K562 (cell line): ENCODE measurements around the gene C2CD4D. TPM values are rescaled to one million over a fixed set of nuclear protein-coding genes. Genes with fewer than 3 reads are reported as not detected.

ENCODE experiments used
- ATAC-seq: fragments of 200-7000 bp; cut with Tn5 transposase; 3 replicates; pipeline ENCODE4 v1.9.1; 2020; ENCODE audit warnings: moderate library complexity
- BruUV-seq: library from RNA; stranded (reverse); fragments of 400-500 nt; replicated peaks from 2 replicates; lab custom pipeline; 2021; lab: Mats Ljungman, UMichigan
- CTCF ChIA-PET: fragments of 300-600 bp; formaldehyde crosslinking; extraction: SDS; loops from one replicate; lab custom pipeline; 2021; ENCODE audit warnings: low intra/inter-chr PET ratio; lab: Yijun Ruan, JAX
- POLR2A ChIA-PET: fragments of 300-600, 350-650 bp; sonication (Branson Sonifier 250); formaldehyde crosslinking; extraction: SDS; loops from one replicate; lab custom pipeline; 2021; ENCODE audit warnings: antibody characterized with exemption, inconsistent platforms; lab: Yijun Ruan, JAX
- DNase-seq, 4 experiments: peaks; one replicate each; pipeline versions ENCODE4 v3.0.0 to v3.0.0-alpha.2; 2011 to 2018; ENCODE audit warnings: low spot score in 3 of 4, mixed read lengths in 3 of 4; ENCODE audit errors: extremely low read depth in 1 of 4
- FAIRE-seq: peaks from 2 replicates; lab custom pipeline; 2011; peaks lifted over from hg19 to GRCh38; lab: Jason Lieb, UNC
- H2AFZ ChIP-seq: 2 replicates; pipeline ENCODE4 v1.6.0; 2011; ENCODE audit warnings: low read depth, low read length, control low read depth, inconsistent platforms
- H3K27ac ChIP-seq: fragments of 200-600 bp; 3 replicates; pipeline ENCODE4 v1.8.0; 2011; ENCODE audit warnings: low read depth, mild to moderate bottlenecking, control low read depth, inconsistent platforms, low read length, moderate library complexity, mixed read lengths; ENCODE audit errors: extremely low read depth
- H3K27me3 ChIP-seq, 2 experiments: fragments of 300-600 bp in 1 of 2; 2 replicates in 1 of 2; 3 replicates in 1 of 2; pipeline versions ENCODE4 v1.6.0 to v1.8.0; 2011; ENCODE audit warnings: inconsistent platforms in 2 of 2, low read length in 2 of 2, mild to moderate bottlenecking in 1 of 2, mixed read lengths in 1 of 2, moderate library complexity in 1 of 2; ENCODE audit not compliant: control insufficient read depth in 2 of 2, insufficient read depth in 2 of 2
- H3K36me3 ChIP-seq: fragments of 300-600 bp; 3 replicates; pipeline ENCODE4 v1.8.0; 2011; ENCODE audit warnings: mild to moderate bottlenecking, low read length, inconsistent platforms; ENCODE audit not compliant: control insufficient read depth, insufficient read depth
- H3K4me1 ChIP-seq, 2 experiments: fragments of 200-600 bp in 1 of 2; replicated peaks in 1 of 2; 2 replicates in 1 of 2; 3 replicates in 1 of 2; pipeline versions ENCODE4 v1.5.1 to v1.8.0; 2011; ENCODE audit warnings: inconsistent platforms in 2 of 2, low read length in 2 of 2, mild to moderate bottlenecking in 1 of 2, mixed read lengths in 1 of 2, moderate library complexity in 1 of 2; ENCODE audit not compliant: control insufficient read depth in 2 of 2, insufficient read depth in 2 of 2
- H3K4me2 ChIP-seq: 2 replicates; pipeline ENCODE4 v1.6.1; 2011; ENCODE audit warnings: low read length, control low read depth, inconsistent platforms, mixed read lengths; ENCODE audit not compliant: insufficient read depth
- H3K4me3 ChIP-seq: fragments of 200-600 bp; sonication (generic), shearing (Covaris generic); 2 replicates; pipeline ENCODE4 v1.5.1; 2016; ENCODE audit warnings: control low read depth, inconsistent platforms
- H3K79me2 ChIP-seq: fragments of 200-600 bp; 3 replicates; pipeline ENCODE4 v1.8.0; 2011; ENCODE audit warnings: low read length, inconsistent platforms; ENCODE audit not compliant: control insufficient read depth, insufficient read depth
- H3K9ac ChIP-seq, 2 experiments: 2 replicates each; pipeline versions ENCODE4 v1.6.0 to v1.6.1; 2011; ENCODE audit warnings: low read depth in 2 of 2, low read length in 2 of 2, control low read depth in 1 of 2, inconsistent platforms in 1 of 2, mild to moderate bottlenecking in 1 of 2, mixed read lengths in 1 of 2; ENCODE audit not compliant: insufficient read depth in 1 of 2
- H3K9me1 ChIP-seq: one replicate; pipeline ENCODE4 v1.6.0; 2011; ENCODE audit warnings: inconsistent platforms, mild to moderate bottlenecking, low read length, moderate library complexity; ENCODE audit not compliant: control insufficient read depth, insufficient read depth
- H3K9me3 ChIP-seq: replicated peaks from 2 replicates; pipeline ENCODE4 v1.5.1; 2011; ENCODE audit warnings: low read depth, low read length, inconsistent platforms; ENCODE audit not compliant: control insufficient read depth, insufficient read depth
- H4K20me1 ChIP-seq: replicated peaks from 2 replicates; pipeline ENCODE4 v1.6.1; 2011; ENCODE audit warnings: low read length, inconsistent platforms, mixed read lengths; ENCODE audit not compliant: control insufficient read depth, insufficient read depth
- EHMT2 ChIP-seq: fragments of 450-650 bp; IDR thresholded peaks from 2 replicates; pipeline ENCODE4 v1.6.1; 2018; ENCODE audit warnings: antibody characterized with exemption
- NEUROD1 ChIP-seq: fragments of 150-350 bp; IDR thresholded peaks from 2 replicates; pipeline ENCODE4 v1.6.1; 2014; ENCODE audit warnings: borderline replicate concordance, low read length, low read depth; ENCODE audit not compliant: partially characterized antibody
- SMARCA4 ChIP-seq: fragments of 450-650 bp; IDR thresholded peaks from 2 replicates; pipeline ENCODE4 v1.6.1; 2016
- STAT5B ChIP-seq: fragments of 250-450 bp; sonication (Bioruptor Pico); IDR thresholded peaks from 2 replicates; pipeline ENCODE4 v1.8.0; 2021; ENCODE audit warnings: mild to moderate bottlenecking, inconsistent platforms
- TEAD1 ChIP-seq, 2 experiments: fragments of 450-650 bp in 1 of 2; sonication (generic) in 1 of 2; formaldehyde crosslinking; IDR thresholded peaks; 2 replicates each; pipeline versions ENCODE4 v1.4.0 to v1.8.0; 2020 to 2022; ENCODE audit warnings: mild to moderate bottlenecking in 2 of 2, missing genetic modification reagents in 1 of 2
- ZNF311 ChIP-seq: fragments of 250-450 bp; sonication (Bioruptor Pico); IDR thresholded peaks from 2 replicates; pipeline ENCODE4 v1.4.0; 2020; ENCODE audit warnings: mild to moderate bottlenecking, moderate library complexity
- ZNF354B ChIP-seq: fragments of 250-450 bp; sonication (Bioruptor Pico); IDR thresholded peaks from 2 replicates; pipeline ENCODE4 v1.4.0; 2020
- WGBS: fragments of 100-300 bp; shearing (Covaris generic); methylation state at CpG from one replicate; pipeline ENCODE4 v1.1.6; 2016; ENCODE audit warnings: low coverage, mixed read lengths; ENCODE audit not compliant: insufficient coverage; ENCODE audit errors: missing lambda C conversion rate; 5-methylcytosine and 5-hydroxymethylcytosine counted together
- in situ Hi-C: fragments of 300-500 bp; cut with MboI; formaldehyde crosslinking; loops from 4 replicates; pipeline ENCODE4 v1.15.0; 2018; ENCODE audit warnings: inconsistent platforms, mixed read lengths
- intact Hi-C: fragments of 100-400 bp; cut with micrococcal nuclease; formaldehyde crosslinking; loops from 2 replicates; pipeline ENCODE4 v1.14.2; 2022
- polyA plus RNA-seq, 8 experiments: library from polyadenylated mRNA; depleted of rRNA in 4 of 8; stranded (reverse) in 5 of 8; unstranded in 3 of 8; fragments of >200 nt; fragmentation: Nextera tagmentation in 2 of 8; fragmentation: Illumina TruSeq in 1 of 8; extraction: Ambion mirVana in 2 of 8; extraction: Trizol in 1 of 8; gene quantifications; 2 replicates each; pipeline versions ENCODE4 v1.2.1 to v1.2.3, GENCODE V29; 2011 to 2014; ENCODE audit warnings: inconsistent platforms in 1 of 8, missing spikeins in 1 of 8
- total RNA-seq, 7 experiments: library from RNA; depleted of rRNA in 6 of 7; stranded (reverse); fragments of >200 nt in 6 of 7; fragmentation: Illumina TruSeq in 2 of 7; extraction: Trizol in 2 of 7; gene quantifications; 2 replicates each; pipeline versions ENCODE4 v1.2.1 to v1.2.3, GENCODE V29; 2011 to 2021; ENCODE audit warnings: low replicate concordance in 1 of 7
- TF ChIP-seq, protein P1 (sequence below), 3 experiments: IDR thresholded peaks in 2 of 3; conservative IDR thresholded peaks in 1 of 3; 2 replicates each; pipeline ENCODE4 v1.5.1; 2011 to 2012; ENCODE audit warnings: low read length in 3 of 3, mild to moderate bottlenecking in 3 of 3, control low read depth in 2 of 3, improper control_type of control experiment in 1 of 3, inconsistent platforms in 1 of 3, low read depth in 1 of 3, mixed read lengths in 1 of 3, moderate library complexity in 1 of 3; ENCODE audit not compliant: insufficient read depth in 2 of 3

C2CD4D gene
- total and polyA plus RNA-seq, 9 of the 15 experiments (the other 6 are each of a cell fraction or from before 2014, with no cell fraction given), result not detected

- intact Hi-C loops, result no loop called here
- H3K36me3 ChIP-seq, result no peaks in the 10 kb centered on the region
- no peak overlapping the region for H3K4me3 ChIP-seq
- peaks cover 3% of the 10 kb centered on the region for H3K9me1 ChIP-seq
- H3K9me3 ChIP-seq, result no peaks in the 10 kb centered on the region
- in situ Hi-C loops, result no loop called here
- H3K9ac ChIP-seq, result peak overlapping the region in 1 of 2 experiments; percentile 23; a peak in 2 of 4 replicates
- peaks cover 4 to 5% of the 10 kb centered on the region in 2 experiments; a peak in 3 of 5 replicates for H3K4me1 ChIP-seq
- H2AFZ ChIP-seq, result no peak overlapping the region
- DNase-seq, result no peak
- no TSS peak for BruUV-seq
- H4K20me1 ChIP-seq, result no peaks in the 10 kb centered on the region
- TF ChIP-seq NEUROD1 (no peak), TEAD1 (CRISPR knock-in tag; IDR thresholded peaks at IDR 0.05) (no peak), EHMT2 (no peak), ZNF354B (CRISPR knock-in tag) (no peak), STAT5B (CRISPR knock-in tag) (no peak), ZNF311 (no peak), SMARCA4 (no peak)
- TF ChIP-seq, protein P1, sequence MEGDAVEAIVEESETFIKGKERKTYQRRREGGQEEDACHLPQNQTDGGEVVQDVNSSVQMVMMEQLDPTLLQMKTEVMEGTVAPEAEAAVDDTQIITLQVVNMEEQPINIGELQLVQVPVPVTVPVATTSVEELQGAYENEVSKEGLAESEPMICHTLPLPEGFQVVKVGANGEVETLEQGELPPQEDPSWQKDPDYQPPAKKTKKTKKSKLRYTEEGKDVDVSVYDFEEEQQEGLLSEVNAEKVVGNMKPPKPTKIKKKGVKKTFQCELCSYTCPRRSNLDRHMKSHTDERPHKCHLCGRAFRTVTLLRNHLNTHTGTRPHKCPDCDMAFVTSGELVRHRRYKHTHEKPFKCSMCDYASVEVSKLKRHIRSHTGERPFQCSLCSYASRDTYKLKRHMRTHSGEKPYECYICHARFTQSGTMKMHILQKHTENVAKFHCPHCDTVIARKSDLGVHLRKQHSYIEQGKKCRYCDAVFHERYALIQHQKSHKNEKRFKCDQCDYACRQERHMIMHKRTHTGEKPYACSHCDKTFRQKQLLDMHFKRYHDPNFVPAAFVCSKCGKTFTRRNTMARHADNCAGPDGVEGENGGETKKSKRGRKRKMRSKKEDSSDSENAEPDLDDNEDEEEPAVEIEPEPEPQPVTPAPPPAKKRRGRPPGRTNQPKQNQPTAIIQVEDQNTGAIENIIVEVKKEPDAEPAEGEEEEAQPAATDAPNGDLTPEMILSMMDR (IDR thresholded peaks at IDR 0.05 in 2 of 3, conservative IDR thresholded peaks at IDR 0.05 in 1 of 3; ENCODE audit: insufficient read depth in 2 of 3, low read depth in 1 of 3, low read length in 3 of 3), result no peak
- H3K4me2 ChIP-seq, result no peak overlapping the region
- ChIA-PET POLR2A (no interaction called here), CTCF (no interaction called here)
- no peak for ATAC-seq
- H3K27ac ChIP-seq, result no peak overlapping the region
- H3K79me2 ChIP-seq, result no peaks in the 10 kb centered on the region
- peaks cover 0 to 15% of the 10 kb centered on the region in 2 experiments; a peak in 1 of 5 replicates for H3K27me3 ChIP-seq
- WGBS, result 33% methylated on average over 6 of the region's 6 CpGs
- no peak for FAIRE-seq
Measured at GRCh38 chr1:151859891-151860293, 20.3 kb upstream of the C2CD4D start.
